Fibroblast of mammary gland (primary cell): ENCODE results near the gene XRCC5.

Experiments used
- DNase-seq: peaks from one replicate; pipeline ENCODE4 v3.0.0-alpha.2; 2010; ENCODE audit warnings: low read depth
- H3K4me3 ChIP-seq: 2 replicates; pipeline ENCODE4 v1.5.1; 2011; ENCODE audit warnings: low read depth, mild to moderate bottlenecking, low read length, moderate library complexity; ENCODE audit not compliant: control insufficient read depth
- TF ChIP-seq, protein P1 (sequence below): conservative IDR thresholded peaks from 2 replicates; pipeline ENCODE4 v1.5.1; 2011; ENCODE audit warnings: low read depth, low read length, inconsistent platforms; ENCODE audit not compliant: control insufficient read depth, insufficient read depth

XRCC5 gene

DNA sequence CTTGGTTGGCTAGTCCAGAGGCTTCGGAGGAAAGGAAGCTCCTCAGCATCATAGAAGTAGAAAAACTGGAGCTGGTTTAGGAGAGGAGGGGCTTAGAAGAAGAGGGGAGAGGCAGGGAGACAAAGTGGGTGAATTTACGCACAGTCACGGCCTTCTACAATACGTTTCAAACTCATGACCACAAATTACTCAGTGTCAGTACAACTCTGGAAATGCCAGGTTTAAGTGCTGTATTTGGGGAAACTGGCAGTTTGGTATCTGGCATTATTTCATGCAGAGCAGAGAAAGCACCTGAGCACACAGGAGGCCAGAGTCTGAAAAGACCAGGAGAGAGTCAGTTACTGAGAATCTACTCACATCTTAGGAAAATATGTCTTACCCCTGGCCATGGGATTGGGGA is 55.4 kb downstream of the XRCC5 start:
- no peak for DNase-seq
- no peak overlapping the region for H3K4me3 ChIP-seq
- TF ChIP-seq, protein P1, sequence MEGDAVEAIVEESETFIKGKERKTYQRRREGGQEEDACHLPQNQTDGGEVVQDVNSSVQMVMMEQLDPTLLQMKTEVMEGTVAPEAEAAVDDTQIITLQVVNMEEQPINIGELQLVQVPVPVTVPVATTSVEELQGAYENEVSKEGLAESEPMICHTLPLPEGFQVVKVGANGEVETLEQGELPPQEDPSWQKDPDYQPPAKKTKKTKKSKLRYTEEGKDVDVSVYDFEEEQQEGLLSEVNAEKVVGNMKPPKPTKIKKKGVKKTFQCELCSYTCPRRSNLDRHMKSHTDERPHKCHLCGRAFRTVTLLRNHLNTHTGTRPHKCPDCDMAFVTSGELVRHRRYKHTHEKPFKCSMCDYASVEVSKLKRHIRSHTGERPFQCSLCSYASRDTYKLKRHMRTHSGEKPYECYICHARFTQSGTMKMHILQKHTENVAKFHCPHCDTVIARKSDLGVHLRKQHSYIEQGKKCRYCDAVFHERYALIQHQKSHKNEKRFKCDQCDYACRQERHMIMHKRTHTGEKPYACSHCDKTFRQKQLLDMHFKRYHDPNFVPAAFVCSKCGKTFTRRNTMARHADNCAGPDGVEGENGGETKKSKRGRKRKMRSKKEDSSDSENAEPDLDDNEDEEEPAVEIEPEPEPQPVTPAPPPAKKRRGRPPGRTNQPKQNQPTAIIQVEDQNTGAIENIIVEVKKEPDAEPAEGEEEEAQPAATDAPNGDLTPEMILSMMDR, result no peak

- no peak overlapping the region for H3K4me3 ChIP-seq
- DNase-seq, result no peak
- TF ChIP-seq, protein P1, result no peak
Measured at GRCh38 chr2:216165711-216166110, 56.6 kb downstream of the XRCC5 start.

GRCh38 chr2:216169087-216169486 is 59.9 kb downstream of the XRCC5 start:
- no peak for DNase-seq
- TF ChIP-seq, protein P1, result no peak
- no peak overlapping the region for H3K4me3 ChIP-seq

- no peak overlapping the region for H3K4me3 ChIP-seq
- no peak for DNase-seq
- TF ChIP-seq, protein P1, result no peak
Measured at GRCh38 chr2:216170076-216170763, 61.1 kb downstream of the XRCC5 start.

- H3K4me3 ChIP-seq, result no peak overlapping the region
- no peak for DNase-seq
- TF ChIP-seq, protein P1, result no peak
Measured at GRCh38 chr2:216171011-216171410, 61.9 kb downstream of the XRCC5 start.

GRCh38 chr2:216172493-216172892 is 63.3 kb downstream of the XRCC5 start:
- H3K4me3 ChIP-seq, result no peak overlapping the region
- no peak for DNase-seq
- TF ChIP-seq, protein P1, result no peak

- peak; percentile 30 for DNase-seq
- TF ChIP-seq, protein P1, result no peak
- no peak overlapping the region for H3K4me3 ChIP-seq
Measured at GRCh38 chr2:216179015-216179414, 69.9 kb downstream of the XRCC5 start.
